ENCODE results near the gene FZD7.

The FZD7 gene

DNA sequence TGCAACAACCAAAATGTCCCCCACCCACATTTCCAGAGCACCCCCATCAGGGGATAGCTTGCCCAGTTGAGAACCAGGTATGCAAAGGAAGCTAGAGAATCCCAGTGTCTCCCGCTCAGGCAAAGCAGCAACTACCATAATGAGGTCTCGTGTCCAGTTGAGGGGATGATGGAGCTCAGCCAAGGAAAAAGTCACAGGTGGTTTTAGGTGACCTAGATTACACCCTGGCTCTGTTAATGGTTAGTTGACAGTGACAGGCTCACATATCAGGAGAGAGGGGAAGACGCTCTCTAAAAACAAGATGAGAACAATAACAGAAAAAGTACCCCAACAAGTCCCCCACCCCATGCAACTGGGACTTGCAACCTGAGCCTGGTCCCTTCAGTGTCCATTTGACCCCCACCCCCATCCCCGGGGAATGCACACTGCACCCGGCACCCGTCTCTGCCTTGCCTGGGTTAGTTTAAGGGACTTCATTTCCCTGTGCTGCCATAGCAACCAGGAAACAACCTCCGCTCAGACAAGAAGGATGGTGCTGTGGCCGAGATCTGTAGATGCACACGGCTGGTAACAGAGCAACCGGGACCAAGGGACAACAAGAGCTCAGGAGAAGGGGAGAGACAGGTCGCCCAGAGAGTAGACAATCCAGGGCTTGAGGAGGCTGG is 39.2 kb downstream of the FZD7 start, which contains the start of gene KIAA2012:
Gene KIAA2012 (plus strand): TSS at position 519 of the 665 bp plus-strand sequence. CDS start 373 bp downstream, outside the sequence.
- DNase-seq (ENCODE audit: low read depth): no peak
- TF ChIP-seq, protein P1, sequence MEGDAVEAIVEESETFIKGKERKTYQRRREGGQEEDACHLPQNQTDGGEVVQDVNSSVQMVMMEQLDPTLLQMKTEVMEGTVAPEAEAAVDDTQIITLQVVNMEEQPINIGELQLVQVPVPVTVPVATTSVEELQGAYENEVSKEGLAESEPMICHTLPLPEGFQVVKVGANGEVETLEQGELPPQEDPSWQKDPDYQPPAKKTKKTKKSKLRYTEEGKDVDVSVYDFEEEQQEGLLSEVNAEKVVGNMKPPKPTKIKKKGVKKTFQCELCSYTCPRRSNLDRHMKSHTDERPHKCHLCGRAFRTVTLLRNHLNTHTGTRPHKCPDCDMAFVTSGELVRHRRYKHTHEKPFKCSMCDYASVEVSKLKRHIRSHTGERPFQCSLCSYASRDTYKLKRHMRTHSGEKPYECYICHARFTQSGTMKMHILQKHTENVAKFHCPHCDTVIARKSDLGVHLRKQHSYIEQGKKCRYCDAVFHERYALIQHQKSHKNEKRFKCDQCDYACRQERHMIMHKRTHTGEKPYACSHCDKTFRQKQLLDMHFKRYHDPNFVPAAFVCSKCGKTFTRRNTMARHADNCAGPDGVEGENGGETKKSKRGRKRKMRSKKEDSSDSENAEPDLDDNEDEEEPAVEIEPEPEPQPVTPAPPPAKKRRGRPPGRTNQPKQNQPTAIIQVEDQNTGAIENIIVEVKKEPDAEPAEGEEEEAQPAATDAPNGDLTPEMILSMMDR (conservative IDR thresholded peaks at IDR 0.05; ENCODE audit: low read depth, low read length): no peak
- H3K4me3 ChIP-seq (ENCODE audit: low read depth, low read length): no peak within 1 kb of the TSS

DNA sequence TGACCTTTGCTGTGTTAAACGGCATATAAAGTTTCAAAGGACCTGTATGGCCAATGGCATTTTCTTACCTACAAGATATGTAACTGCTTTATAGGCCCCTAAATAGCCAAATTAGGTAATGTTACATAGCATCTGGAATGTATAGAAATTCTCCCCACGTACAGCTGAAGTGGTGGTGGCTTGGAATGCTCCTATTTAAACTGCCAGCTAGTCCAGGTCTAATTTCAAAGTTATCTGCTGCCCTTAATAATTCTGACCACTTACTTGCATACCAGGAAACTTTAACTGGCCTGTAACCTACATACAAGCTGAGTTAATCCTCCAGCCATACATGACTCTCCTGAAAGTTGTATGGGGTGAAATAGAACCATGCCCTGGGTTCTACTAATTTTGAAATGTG is 40.7 kb downstream of the FZD7 start:
- DNase-seq (ENCODE audit: low read depth): no peak
- TF ChIP-seq, protein P1 (conservative IDR thresholded peaks at IDR 0.05; ENCODE audit: low read depth, low read length): no peak
- no peak overlapping the region for H3K4me3 ChIP-seq (ENCODE audit: low read depth, low read length)

DNA sequence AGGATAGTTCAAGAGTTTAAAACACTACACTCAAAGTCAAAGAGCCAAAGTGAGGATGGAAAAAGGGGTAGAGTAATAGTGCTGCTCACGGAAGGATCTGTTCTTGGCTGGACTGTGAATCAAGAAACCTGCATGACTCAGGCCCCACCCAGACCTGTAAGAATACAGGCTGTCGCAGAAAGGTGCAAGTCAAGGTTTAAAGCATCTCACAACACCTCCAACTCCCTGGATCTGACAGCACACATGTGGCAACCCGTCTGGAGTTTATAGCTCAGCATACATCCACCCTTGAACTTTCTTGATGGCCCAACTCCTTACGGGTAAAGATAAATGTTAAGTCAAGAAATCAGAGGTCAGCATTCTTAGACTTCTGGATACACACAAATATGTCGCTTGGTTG is 45.7 kb downstream of the FZD7 start:
- TF ChIP-seq, protein P1 (conservative IDR thresholded peaks at IDR 0.05; ENCODE audit: low read depth, low read length): no peak
- H3K4me3 ChIP-seq (ENCODE audit: low read depth, low read length): no peak overlapping the region
- no peak for DNase-seq (ENCODE audit: low read depth)

DNA sequence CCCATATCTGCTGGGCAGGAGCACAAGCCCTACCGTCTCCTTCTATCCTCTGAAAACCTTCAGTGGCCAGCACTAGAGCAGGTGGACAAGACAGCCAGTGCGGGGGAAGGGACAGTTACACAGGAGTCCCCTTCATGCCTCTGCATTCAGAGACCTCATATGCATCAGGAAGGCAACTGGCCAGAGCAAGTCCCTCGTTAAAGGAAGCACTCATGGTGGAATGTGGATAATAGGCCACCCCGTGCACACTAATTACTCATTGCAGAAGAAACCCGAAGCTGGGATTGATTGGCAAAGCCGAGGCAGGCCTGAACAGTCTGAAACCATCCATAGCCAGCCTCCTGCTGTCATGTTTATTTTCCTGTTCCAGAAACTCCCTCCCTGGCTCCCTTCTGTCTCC is 50.6 kb downstream of the FZD7 start:
- no peak overlapping the region for H3K4me3 ChIP-seq (ENCODE audit: low read depth, low read length)
- TF ChIP-seq, protein P1 (conservative IDR thresholded peaks at IDR 0.05; ENCODE audit: low read depth, low read length): no peak
- peak; percentile 65 for DNase-seq (ENCODE audit: low read depth)
